A549 (cell line): ENCODE measurements around the gene DOK5.

ENCODE experiments used
- ESRRA ChIP-seq: fragments of 150-350 bp; IDR thresholded peaks from 2 replicates; pipeline ENCODE4 v1.6.1; 2014; ENCODE audit warnings: mild to moderate bottlenecking, low read length, borderline replicate concordance
- HMGXB4 ChIP-seq: fragments of 250-450 bp; sonication (Bioruptor Pico); IDR thresholded peaks from 2 replicates; pipeline ENCODE4 v1.5.0; 2021; ENCODE audit warnings: mild to moderate bottlenecking, moderate library complexity, borderline replicate concordance
- JUNB ChIP-seq: fragments of >200 bp; sonication (Bioruptor Twin); formaldehyde crosslinking; IDR thresholded peaks from 2 replicates; pipeline ENCODE4 v1.6.1; 2016
- TF ChIP-seq, protein P1 (sequence below): fragments of >200 bp; sonication (Bioruptor Twin); formaldehyde crosslinking; IDR thresholded peaks from 3 replicates; pipeline ENCODE4 v1.5.1; 2016

GRCh38 chr20:54680439-54680838, 205.0 kb downstream of the DOK5 start:
- TF ChIP-seq, protein P1, sequence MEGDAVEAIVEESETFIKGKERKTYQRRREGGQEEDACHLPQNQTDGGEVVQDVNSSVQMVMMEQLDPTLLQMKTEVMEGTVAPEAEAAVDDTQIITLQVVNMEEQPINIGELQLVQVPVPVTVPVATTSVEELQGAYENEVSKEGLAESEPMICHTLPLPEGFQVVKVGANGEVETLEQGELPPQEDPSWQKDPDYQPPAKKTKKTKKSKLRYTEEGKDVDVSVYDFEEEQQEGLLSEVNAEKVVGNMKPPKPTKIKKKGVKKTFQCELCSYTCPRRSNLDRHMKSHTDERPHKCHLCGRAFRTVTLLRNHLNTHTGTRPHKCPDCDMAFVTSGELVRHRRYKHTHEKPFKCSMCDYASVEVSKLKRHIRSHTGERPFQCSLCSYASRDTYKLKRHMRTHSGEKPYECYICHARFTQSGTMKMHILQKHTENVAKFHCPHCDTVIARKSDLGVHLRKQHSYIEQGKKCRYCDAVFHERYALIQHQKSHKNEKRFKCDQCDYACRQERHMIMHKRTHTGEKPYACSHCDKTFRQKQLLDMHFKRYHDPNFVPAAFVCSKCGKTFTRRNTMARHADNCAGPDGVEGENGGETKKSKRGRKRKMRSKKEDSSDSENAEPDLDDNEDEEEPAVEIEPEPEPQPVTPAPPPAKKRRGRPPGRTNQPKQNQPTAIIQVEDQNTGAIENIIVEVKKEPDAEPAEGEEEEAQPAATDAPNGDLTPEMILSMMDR: no peak
- TF ChIP-seq HMGXB4 (CRISPR knock-in tag): no peak
- TF ChIP-seq ESRRA: no peak
- TF ChIP-seq JUNB: no peak
